Measurements from ENCODE around the gene MME.

DNA sequence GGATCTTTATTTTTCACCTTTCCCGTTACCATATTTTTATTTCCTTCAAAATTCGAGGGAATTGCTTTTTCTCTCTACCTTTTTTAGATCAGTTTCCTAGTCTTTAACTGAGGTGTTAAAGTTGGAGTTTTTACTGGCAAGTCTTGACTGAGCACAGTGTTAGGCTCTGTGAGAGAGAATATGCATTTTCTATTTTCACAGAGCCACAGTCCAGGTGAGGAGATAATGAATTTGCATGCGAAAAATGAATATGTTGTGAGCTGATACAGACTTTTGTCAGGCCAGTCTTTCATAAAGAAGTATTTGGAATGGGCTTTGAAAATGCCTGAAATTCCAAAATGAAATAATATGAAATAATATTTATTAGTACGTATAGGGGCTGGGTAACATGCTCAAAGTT, 31.9 kb downstream of the MME start:
- no peak for TF ChIP-seq POLR2A (IDR thresholded peaks at IDR 0.05)
- TF ChIP-seq, protein P1, sequence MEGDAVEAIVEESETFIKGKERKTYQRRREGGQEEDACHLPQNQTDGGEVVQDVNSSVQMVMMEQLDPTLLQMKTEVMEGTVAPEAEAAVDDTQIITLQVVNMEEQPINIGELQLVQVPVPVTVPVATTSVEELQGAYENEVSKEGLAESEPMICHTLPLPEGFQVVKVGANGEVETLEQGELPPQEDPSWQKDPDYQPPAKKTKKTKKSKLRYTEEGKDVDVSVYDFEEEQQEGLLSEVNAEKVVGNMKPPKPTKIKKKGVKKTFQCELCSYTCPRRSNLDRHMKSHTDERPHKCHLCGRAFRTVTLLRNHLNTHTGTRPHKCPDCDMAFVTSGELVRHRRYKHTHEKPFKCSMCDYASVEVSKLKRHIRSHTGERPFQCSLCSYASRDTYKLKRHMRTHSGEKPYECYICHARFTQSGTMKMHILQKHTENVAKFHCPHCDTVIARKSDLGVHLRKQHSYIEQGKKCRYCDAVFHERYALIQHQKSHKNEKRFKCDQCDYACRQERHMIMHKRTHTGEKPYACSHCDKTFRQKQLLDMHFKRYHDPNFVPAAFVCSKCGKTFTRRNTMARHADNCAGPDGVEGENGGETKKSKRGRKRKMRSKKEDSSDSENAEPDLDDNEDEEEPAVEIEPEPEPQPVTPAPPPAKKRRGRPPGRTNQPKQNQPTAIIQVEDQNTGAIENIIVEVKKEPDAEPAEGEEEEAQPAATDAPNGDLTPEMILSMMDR (IDR thresholded peaks at IDR 0.05) = no peak
